Osteocyte (in vitro differentiated cells): Measurements from ENCODE around the gene EFHD2. TPM values are rescaled to one million over a fixed set of nuclear protein-coding genes. Genes with fewer than 3 reads are reported as not detected.

ENCODE experiments used
- DNase-seq: peaks from one replicate; pipeline ENCODE4 v3.0.0; 2021; ENCODE audit warnings: mixed read lengths; ENCODE audit not compliant: unreplicated experiment; ENCODE audit errors: extremely low spot score
- H3K27ac Mint-ChIP-seq: one replicate; pipeline ENCODE4 v1.8.0; 2021; ENCODE audit warnings: mild to moderate bottlenecking, mixed read lengths; ENCODE audit not compliant: unreplicated experiment
- H3K27me3 Mint-ChIP-seq: one replicate; pipeline ENCODE4 v1.8.0; 2021; ENCODE audit warnings: mixed read lengths; ENCODE audit not compliant: unreplicated experiment
- H3K36me3 Mint-ChIP-seq: one replicate; pipeline ENCODE4 v1.8.0; 2021; ENCODE audit warnings: mixed read lengths; ENCODE audit not compliant: unreplicated experiment
- H3K4me1 Mint-ChIP-seq: one replicate; pipeline ENCODE4 v1.8.0; 2021; ENCODE audit warnings: mixed read lengths; ENCODE audit not compliant: unreplicated experiment
- H3K4me3 Mint-ChIP-seq: one replicate; pipeline ENCODE4 v1.8.0; 2021; ENCODE audit warnings: mild to moderate bottlenecking, moderate library complexity, mixed read lengths; ENCODE audit not compliant: unreplicated experiment
- H3K9me3 Mint-ChIP-seq: one replicate; pipeline ENCODE4 v1.8.0; 2021; ENCODE audit warnings: mixed read lengths; ENCODE audit not compliant: unreplicated experiment
- total RNA-seq: library from RNA; stranded (reverse); gene quantifications from 2 replicates; pipeline ENCODE4 v1.2.1, GENCODE V29; 2021
- TF ChIP-seq, protein P1 (sequence below): fragments of 200-600 bp; sonication (generic); IDR thresholded peaks from 2 replicates; pipeline ENCODE4 v1.5.0; 2021; ENCODE audit warnings: antibody characterized with exemption, mild to moderate bottlenecking, moderate library complexity

The EFHD2 gene
- total RNA-seq, 1 donor from 2014 or later = 20.3 TPM

DNA sequence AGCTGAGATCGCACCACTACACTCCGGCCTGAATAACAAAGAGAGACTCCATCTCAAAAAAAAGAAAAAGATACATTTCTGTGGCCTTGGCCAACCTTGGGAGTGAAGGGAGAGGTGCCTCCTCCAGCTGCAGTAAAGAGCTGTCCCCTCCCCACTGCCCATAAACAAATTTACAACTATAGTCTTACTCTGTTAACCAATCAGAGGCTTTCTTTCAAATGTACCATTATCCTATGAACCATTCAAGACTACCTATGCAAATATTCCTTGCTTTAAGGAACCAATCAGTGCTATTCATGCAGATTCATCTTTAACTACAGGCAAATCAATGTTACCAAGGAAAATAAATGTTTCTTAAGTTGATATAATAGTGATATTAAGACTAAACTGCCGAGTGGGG lies 67.2 kb downstream of the EFHD2 start:
- no peak for DNase-seq
- H3K27me3 Mint-ChIP-seq = no peaks in the 10 kb centered on the region
- TF ChIP-seq, protein P1, sequence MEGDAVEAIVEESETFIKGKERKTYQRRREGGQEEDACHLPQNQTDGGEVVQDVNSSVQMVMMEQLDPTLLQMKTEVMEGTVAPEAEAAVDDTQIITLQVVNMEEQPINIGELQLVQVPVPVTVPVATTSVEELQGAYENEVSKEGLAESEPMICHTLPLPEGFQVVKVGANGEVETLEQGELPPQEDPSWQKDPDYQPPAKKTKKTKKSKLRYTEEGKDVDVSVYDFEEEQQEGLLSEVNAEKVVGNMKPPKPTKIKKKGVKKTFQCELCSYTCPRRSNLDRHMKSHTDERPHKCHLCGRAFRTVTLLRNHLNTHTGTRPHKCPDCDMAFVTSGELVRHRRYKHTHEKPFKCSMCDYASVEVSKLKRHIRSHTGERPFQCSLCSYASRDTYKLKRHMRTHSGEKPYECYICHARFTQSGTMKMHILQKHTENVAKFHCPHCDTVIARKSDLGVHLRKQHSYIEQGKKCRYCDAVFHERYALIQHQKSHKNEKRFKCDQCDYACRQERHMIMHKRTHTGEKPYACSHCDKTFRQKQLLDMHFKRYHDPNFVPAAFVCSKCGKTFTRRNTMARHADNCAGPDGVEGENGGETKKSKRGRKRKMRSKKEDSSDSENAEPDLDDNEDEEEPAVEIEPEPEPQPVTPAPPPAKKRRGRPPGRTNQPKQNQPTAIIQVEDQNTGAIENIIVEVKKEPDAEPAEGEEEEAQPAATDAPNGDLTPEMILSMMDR = no peak
- no peak overlapping the region for H3K27ac Mint-ChIP-seq
- H3K4me3 Mint-ChIP-seq = no peak overlapping the region
- no peaks in the 10 kb centered on the region for H3K4me1 Mint-ChIP-seq
- H3K36me3 Mint-ChIP-seq = no peaks in the 10 kb centered on the region
- H3K9me3 Mint-ChIP-seq = no peaks in the 10 kb centered on the region

DNA sequence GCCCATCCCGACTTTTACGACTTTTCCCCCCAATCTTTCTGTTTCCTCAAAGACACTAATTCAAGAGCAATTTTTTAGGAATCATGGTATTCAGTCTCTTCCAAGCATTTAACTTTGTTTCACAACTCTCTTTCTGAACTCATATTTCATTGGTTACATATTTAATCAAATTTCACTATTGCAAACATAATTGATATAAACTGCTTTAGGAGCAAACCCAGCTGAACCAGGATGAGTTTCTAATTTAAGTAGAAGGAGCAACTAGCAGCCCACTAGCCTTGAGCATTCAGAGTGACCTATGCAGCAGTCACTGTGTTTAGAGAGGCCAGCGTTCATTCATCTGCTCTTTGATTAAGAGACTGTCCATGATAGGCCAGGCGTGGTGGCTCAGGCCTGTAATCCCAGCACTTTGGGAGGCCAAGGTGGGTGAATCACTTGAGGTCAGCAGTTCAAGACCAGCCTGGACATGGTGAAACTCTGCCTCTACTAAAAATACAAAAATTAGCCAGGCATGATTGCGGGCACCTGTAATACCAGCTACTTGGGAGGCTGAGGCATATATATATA lies 68.0 kb downstream of the EFHD2 start:
- H3K4me1 Mint-ChIP-seq = no peaks in the 10 kb centered on the region
- H3K27ac Mint-ChIP-seq = no peak overlapping the region
- H3K4me3 Mint-ChIP-seq = no peak overlapping the region
- TF ChIP-seq, protein P1 = no peak
- DNase-seq = no peak
- H3K36me3 Mint-ChIP-seq = no peaks in the 10 kb centered on the region
- H3K27me3 Mint-ChIP-seq = no peaks in the 10 kb centered on the region
- no peaks in the 10 kb centered on the region for H3K9me3 Mint-ChIP-seq

Other genes starting within 250 kb of the EFHD2 start
- not detected in 2 replicates for gene FHAD1, start 162.7 kb upstream of the EFHD2 start, total RNA-seq
- not detected in 2 replicates for gene CTRC, start 28.6 kb downstream of the EFHD2 start, total RNA-seq
- gene CELA2A, start 46.8 kb downstream of the EFHD2 start, total RNA-seq = not detected in 2 replicates
- gene CELA2B, start 66.2 kb downstream of the EFHD2 start, total RNA-seq = not detected in 2 replicates
- 12.6 and 13.8 TPM in 2 replicates for gene CASP9, start 114.3 kb downstream of the EFHD2 start, total RNA-seq
- 20.8 and 28.8 TPM in 2 replicates for gene DNAJC16, start 117.0 kb downstream of the EFHD2 start, total RNA-seq
- 0.13 and 0.19 TPM in 2 replicates for gene AGMAT, start 175.2 kb downstream of the EFHD2 start, total RNA-seq
- gene DDI2, start 207.6 kb downstream of the EFHD2 start, total RNA-seq = 20.0 and 23.4 TPM in 2 replicates